NT2/D1 (cell line): ENCODE data around the gene SIL1.

ENCODE experiments used
- YY1 ChIP-seq: IDR thresholded peaks from 2 replicates; pipeline ENCODE4 v1.6.1; 2011; ENCODE audit not compliant: insufficient read length, insufficient read depth
- ZNF274 ChIP-seq: IDR thresholded peaks from 2 replicates; pipeline ENCODE4 v1.6.1; 2011; ENCODE audit warnings: mild to moderate bottlenecking, low read depth, low read length

DNA sequence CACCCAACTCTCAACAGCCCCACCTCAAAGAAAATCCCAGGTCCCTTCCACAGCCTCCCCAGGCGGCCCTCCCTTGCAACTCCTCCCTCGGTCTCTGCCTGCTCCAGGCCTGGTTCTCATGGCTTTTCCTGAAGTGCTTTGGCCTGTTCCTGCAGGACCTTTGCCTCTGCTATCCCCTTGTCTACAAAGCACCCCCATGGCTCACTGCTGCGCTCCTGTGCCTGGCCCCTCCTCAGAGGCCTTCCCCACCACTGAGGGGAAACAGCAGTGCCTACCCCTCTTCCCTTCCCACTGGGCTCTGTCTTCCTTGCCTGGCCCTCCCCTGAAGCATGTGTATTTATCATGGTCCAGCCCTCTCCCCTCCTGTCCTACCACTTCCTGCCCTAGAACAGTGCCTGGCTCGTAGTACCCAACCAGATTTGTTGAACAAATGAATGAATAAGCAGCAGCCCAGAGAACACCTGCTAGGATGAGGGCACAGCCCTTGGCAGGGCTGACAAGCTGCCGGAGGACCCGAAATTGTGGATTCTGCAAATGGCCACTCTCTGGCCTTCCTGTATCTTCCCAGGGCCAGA, 254.5 kb downstream of the SIL1 start:
- no peak for TF ChIP-seq YY1
- TF ChIP-seq ZNF274: no peak
